ENCODE data around the gene UST.

- TF ChIP-seq CTCF (IDR thresholded peaks at IDR 0.05) (no peak), POLR2AphosphoS5 (IDR thresholded peaks at IDR 0.05) (no peak)
Observed at GRCh38 chr6:148983101-148983761, 236.4 kb downstream of the UST start.
